ENCODE data around the gene E2F1.

Gene E2F1, protein sequence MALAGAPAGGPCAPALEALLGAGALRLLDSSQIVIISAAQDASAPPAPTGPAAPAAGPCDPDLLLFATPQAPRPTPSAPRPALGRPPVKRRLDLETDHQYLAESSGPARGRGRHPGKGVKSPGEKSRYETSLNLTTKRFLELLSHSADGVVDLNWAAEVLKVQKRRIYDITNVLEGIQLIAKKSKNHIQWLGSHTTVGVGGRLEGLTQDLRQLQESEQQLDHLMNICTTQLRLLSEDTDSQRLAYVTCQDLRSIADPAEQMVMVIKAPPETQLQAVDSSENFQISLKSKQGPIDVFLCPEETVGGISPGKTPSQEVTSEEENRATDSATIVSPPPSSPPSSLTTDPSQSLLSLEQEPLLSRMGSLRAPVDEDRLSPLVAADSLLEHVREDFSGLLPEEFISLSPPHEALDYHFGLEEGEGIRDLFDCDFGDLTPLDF

DNA sequence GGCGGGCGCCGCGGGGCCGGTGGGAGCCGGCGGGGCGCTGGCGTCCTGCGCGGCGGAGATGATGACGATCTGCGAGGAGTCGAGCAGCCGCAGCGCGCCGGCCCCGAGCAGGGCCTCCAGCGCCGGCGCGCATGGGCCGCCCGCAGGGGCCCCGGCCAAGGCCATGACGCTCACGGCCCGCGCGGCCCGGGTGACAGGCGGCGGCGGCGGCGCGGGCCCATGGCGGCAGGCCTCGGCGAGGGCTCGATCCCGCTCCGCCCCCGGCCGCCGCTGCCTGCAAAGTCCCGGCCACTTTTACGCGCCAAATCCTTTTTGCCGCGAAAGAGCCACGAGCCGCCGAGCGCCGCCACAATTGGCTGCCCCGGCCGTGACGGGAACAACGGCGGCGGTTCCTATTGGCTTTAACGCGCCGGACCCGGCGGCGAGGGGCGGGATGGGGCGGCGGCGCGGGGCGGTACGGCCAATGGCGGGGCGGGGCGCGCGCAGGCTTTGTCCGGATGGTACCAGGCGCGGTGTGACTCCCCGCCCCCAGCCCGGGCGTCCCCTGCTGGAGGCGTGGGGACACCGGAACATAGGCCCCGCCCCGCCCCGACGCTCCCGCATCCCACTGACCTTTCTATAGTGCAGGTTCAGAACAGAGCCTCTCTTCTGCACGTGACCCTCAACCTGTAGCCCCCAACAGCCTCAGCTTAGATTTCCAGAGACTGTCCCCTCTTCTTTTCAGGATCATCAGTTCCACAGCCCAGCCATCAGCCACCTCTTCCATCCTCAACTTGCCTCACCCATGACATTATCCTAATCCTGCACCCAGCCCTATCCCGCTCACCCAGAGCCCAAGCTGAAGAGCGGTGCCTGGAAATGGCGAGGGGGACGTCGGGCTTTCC, at the start of gene E2F1:
Gene E2F1, minus strand, starts transcription at position 286 of the 884 bp plus-strand sequence. Its CDS starts 121 bp downstream, at position 165.
- no peak for DNase-seq (ENCODE audit: low read depth)

DNA sequence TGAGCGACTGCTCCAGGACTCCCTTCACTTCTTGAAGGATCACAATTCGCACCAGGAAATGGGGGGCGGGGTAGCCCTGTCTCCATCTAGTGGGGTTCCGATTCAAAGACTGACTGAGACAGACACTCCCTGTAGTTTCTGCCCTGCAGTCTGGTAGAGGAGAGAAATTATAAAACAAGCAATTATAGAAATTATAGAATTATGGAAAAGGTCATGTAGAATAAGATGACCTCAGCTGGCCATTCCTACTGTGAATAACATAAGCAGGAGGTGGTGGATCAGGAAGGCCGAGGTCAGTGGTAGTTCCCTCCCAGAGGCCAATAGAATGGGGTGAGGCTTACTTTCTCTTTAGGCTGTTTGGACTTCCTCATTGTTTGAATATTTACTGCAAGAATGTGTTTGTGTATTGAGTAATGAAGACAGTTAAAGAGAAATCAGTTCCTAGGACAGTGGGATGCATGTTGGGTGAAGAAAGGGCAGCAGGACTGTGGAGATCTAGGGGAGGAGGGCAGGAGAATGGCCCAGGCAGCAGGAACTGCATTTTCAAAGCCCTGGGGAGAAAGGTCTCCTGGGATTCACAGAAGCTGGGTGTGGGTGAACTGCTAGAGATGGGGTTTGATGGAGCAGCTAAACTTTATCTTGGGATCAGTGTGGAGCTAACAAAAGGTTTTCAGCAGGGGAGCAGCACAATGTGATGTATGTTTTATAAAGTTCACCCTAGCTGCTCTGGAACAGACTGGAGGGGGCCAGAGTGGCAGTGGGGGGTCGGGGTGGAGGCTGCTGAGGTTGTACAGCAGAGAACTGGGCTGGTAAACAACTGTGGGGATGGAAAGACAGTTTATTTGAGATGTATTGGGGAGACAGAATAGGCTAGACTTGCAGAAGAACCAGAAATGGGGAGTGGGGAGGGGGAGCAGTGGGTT, 47.7 kb upstream of the E2F1 start:
- DNase-seq (ENCODE audit: low read depth) = peak; percentile 33

DNA sequence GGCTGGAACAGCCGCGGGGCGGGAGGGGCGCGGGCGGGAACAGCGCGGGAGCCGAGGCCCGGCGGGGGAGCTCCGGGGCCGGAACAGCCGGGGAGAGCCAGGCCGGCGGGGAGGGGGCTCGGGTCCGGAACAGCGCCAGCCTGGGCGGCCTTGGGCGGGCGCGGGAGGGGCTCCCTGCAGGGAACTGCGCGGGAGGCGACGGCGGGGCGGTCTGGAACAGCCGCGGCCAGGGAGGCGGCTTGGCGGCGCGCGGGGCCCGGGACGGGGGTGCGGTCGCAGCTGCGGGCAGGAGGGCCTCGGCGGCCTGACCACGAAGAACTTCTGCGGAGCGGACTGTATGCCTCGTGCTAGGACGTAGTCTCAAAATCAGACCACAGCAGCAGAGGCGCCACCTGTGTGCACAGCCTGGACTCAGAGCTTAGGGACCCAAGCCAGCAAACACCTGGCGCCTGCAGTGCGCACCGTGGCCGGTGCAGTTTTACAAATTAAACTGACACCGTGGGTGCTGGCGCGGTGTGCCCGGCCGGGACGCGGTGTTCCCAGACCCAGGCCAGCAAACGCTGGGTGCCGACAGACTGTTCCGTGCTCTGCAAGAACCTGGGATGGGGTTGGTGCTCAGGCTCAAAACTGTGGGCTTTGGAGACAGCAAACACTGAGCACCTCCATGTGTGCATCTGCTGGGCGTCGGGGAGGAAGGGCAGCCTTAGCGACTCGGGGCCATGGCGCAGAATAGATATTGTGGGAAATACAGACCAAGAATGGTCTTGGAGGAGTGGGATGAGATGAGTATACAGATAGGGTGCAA, 46.2 kb upstream of the E2F1 start:
- peak; percentile 24 for DNase-seq (ENCODE audit: low read depth)

DNA sequence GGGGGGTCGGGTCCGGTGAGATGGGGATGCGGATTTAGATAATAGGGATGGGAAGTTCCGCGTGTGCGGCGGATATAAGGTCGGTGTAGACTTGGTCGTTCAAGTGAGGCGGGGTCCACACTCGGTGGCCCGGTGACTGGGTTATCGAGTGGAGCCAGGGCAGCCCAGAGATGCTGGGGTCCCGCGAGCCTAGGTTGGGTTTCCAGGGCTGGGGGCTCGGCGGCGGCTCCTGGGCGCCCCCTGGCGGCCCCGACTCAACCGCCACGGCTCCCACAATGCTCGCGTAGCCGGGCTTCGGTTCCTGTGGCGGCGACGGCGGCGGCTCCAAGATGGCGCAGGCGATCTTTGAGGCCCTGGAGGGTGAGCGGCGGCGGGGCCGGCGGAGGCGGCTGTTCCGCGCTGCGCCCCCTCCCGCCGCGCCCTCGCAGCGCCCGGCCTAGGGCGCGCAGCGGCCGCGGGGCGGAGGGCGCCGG, 45.5 kb upstream of the E2F1 start, which contains the start of gene ZNF341:
Gene ZNF341, plus strand, starts transcription at position 304 of the 473 bp plus-strand sequence. Its CDS starts 26 bp downstream, at position 330.
- peak; percentile 49 for DNase-seq (ENCODE audit: low read depth)

DNA sequence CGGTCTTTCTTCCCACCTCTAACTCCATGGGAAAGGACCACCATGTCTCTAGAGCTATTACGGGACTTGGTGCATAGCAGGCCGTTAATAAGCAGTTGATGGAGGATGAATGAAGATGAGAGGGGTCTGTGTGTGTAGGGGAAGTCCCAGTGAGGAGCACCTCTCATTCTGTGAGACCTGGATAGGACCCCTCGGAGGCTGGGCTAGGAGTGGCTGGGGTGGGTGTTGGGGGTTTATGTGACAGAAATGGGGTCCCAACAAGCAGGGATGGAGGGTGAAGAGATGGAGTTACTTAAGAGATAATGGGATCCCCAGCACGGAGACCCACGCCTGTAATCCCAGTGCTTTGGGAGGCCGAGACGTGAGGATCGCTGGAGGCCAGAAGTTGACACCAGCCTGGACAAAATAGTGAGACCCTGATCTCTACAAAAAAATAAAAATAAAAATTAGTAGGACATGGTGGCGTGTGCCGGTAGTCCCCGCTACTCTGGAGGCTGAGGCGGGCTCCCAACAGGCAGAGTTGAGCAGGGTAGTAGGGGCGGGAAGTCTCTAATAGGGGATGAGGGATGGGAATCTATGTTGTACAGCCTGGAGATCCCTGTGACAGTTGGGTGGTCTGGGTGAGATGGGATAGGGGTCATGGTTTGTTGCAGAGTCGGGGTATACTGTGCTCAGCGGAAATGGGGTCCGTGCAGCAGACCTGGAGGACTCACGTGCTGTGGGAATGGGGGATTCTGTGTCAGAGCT, 44.9 kb upstream of the E2F1 start:
- no peak for DNase-seq (ENCODE audit: low read depth)

DNA sequence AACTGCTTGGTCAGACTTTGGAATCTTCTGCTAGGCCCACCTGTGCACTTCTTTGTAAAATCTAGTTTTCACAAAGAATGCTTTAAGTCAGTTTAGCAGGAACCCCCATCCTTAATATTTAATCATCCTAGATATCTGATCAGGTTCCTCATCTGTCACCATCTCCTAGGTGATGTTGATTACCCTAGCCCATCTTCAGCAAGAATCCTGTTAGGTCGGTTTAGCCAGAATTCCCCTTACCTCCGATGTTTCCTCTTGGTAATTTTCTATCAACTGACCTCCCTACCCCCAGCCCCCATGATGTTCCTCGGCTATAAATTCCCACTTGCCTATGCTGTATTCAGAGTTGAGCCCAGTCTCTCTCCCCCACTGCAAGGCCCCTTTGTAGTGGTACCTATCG, 42.9 kb upstream of the E2F1 start:
- no peak for DNase-seq (ENCODE audit: low read depth)

DNA sequence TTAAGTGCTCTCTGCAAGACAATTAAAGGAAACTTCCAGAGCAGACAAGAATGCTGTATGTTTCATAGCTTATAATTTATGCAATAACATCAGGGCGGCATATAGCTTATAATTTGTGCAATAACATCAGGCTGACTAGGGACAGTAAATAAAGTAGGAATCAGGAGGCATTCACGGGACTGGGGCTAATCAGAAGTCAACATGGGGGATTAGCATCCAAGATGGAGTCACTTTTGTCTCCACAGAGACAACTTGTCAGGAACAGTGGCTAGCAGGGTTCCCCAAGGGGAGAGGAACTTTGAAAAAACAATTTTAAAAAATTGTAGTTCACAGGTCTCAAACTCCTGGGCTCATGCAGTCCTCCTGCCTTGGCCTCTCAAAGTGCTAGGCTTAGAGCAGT, 42.3 kb upstream of the E2F1 start:
- DNase-seq (ENCODE audit: low read depth) = no peak

DNA sequence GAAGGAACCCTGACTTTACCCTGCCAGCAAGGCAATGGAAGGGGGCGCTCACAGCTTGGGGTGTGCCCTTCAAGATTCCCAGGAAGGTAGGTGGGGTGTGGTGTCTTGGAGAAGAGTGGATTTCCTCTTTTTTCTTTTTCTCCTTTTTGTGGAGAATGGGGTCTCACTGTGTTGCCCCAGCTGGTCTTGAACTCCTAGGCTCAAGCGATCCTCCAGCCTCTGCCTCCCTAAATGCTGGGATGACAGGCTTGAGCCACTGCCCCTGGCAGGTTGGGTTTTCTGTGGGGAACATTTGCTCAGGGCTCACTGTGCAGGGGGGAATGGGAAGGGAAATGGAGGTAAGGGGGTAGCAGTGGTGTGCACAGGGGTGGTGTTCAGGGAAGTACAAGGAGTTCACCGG, 41.6 kb upstream of the E2F1 start:
- no peak for DNase-seq (ENCODE audit: low read depth)

DNA sequence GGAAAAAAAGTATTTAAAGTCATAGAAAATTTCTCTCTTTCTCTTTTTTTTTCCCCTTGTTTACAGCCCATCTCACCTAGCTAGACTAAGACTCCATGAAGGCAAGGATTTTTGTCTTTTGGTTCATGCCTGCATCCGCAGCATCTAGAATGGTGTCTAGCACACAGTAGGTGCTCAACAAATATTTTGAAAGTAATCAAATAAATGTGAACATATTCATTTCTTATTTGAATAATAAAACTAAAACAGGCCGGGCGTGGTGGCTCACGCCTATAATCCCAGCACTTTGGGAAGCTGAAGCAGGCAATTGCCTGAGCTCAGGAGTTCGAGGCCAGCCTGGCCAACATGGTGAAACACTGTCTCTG, 40.9 kb upstream of the E2F1 start:
- no peak for DNase-seq (ENCODE audit: low read depth)

DNA sequence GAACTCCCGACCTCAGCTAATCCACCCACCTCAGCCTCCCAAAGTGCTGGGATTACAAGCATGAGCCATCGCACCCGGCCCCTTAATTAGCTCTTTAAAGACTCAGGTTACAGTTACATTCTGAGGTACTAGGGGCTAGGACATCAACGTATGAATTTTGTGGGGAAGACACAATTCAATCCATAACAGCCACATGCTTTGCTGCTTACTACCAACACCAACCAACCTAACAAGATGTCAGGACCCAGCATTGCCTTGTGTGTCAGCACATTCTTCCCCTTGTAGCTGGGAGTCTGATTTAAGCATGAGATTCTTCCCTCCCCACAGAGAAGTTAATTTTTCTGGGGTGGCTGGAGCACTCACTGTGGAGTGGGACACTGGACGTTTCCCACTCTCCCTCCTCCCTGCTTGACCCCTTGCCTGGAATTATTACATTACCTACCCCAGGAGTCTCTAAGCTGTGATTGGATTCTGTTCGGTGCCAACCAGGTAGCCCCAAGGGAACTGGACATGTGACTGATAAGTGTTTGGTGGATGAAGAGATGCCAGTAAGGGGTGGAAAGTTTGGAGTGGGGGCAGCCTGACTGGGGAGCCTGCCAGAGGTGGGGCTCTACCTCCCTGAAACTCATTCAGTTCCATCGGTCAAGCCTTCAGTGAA, 39.6 kb upstream of the E2F1 start:
- no peak for DNase-seq (ENCODE audit: low read depth)

DNA sequence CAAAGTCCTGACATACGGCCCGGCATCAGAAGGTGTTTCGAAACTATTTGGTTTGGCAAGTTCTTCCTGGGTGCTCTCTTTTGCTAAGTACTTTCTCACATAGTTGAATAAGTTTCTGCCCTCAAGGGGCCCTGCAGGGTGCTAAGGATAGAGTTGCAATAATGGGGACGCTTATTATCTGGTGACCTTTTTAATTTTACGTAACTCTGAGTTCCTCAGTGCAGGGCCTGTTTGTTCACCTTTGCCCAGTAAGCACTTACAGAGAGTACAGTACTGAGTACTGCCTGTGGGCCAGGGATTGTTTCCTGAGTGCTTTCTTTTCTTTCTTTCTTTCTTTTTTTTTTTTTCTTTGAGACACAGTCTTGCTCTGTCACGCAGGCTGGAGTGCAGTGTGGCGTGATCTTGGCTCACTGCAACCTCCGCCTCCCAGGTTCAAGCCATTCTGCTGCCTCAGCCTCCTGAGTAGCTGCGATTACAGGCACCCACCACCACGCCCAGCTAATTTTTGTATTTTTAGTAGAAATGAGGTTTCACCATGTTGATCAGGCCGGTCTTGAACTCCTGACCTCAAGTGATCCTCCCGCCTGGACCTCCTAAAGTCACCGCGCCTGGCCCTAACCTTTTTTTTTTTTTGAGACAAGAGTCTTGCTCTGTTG, 38.4 kb upstream of the E2F1 start:
- DNase-seq (ENCODE audit: low read depth) = no peak

DNA sequence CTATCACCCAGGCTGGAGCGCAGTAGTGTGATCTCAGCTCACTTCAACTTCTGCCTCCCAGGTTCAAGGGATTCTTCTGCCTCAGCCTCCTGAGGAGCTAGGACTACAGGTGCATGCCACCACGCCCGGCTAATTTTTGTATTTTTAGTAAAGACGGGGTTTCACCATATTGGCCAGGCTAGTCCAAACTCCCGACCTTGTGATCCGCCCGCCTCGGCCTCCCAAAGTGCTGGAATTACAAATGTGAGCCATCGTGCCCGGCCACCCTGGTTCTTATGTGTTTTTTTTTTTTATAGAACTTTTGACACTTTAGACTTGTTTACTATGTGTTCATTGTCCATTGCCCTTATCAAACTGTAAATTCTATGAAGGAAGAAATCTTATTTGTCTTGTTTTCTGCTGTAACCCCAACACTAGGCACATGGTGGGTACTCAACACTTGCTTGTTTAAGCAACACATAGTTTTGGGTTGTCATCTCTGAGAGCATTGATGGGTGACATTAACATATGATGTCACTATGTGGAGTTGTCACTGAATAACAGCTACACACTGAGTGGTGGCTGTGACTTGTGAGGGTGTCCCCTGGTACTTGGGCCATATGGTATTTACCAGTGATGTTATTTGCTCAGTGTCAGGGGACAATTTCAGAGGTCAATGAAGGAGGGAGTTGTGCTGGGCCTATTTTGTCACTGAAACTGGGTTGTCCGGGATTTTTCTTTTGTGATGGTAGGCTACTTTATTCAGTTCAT, 35.4 kb upstream of the E2F1 start:
- DNase-seq (ENCODE audit: low read depth) = no peak

DNA sequence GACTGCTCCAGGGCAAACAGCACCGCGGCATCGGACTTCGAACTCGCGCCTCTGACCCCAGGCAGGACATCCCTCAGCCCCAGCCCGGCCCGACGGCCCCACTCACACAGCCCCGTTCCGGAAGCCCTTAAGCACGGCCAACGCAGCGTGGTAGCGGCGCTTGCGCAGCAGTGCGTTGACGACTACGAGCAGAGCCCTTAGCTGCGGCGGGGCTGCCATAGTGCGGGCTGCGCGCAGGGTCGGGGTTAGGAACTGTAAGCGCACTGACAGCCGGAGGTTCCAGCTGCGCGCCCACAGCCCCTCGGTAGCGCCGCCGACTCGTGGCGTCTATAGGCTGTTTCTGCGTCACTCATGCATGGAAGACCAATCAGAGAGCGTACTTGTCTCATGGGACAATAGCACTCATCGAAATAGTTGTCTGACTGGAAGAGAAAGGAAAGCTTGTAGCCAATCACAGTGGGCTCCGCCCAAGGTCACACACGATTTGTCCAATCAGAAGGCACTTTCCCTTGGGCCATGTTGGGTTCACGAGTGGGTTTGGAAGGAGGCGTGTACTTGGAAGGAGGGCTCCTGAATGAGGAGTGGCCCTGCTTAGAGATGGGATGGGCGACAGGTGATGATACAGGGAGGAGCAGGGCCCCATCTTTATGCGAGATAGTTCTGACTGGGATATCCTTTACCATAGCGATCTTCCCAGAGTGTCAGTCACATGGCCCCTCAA, 34.0 kb upstream of the E2F1 start, which contains the start of gene PXMP4:
Gene PXMP4, minus strand, starts transcription at position 322 of the 721 bp plus-strand sequence. Its CDS starts 103 bp downstream, at position 219.
- peak; percentile 87 for DNase-seq (ENCODE audit: low read depth)

DNA sequence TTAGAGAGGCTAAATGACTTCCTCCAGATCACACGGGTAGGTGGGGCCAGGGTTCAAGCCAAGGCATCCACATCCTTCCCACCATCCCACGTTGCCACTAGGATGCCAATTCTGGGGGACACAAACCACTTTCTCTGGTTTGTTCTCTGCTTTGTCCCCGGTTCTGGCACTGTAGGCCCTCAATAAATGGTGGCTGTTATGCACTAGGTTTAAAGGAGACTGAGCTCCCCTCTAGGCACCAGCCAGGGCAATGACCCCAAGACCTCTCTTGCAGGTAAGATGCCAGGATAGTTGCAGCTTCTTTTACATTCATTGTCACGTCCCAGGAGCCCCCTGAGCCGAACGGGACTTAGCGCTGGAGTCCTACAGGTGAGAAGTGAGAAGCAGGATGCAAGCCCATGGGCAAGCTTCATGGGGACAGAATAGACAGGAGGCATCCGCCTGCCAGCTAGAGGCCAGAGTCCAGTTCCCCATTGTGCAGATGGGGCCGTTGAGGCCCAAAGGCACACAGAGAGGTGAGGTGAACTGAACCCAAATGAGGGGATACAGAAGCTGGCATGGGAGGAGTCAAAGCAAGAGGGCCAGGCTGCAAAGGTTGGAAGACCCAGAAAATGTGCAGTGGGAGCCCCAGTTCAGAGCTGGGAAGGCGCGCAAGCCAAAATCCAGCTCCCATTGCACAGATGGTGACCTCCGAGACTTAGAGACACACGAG, 33.2 kb upstream of the E2F1 start:
- no peak for DNase-seq (ENCODE audit: low read depth)

DNA sequence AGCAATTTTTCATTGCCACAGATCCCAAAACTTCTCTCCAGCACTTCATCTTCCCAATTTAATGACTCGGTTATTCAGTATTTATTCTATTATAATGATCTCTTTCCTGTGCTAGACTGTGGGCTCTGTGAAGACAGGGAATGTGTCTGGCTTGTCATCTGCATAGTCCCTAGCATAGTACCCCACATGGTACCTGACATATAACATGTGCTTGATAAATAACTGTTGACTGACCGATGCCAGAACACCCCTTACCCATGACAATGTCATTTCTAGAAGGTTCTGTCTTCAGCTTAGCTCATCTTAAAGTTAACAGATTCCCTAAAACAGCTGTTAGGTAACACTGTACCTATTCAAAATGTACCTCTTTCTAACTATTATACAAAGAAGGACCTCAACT, 30.3 kb upstream of the E2F1 start:
- no peak for DNase-seq (ENCODE audit: low read depth)

DNA sequence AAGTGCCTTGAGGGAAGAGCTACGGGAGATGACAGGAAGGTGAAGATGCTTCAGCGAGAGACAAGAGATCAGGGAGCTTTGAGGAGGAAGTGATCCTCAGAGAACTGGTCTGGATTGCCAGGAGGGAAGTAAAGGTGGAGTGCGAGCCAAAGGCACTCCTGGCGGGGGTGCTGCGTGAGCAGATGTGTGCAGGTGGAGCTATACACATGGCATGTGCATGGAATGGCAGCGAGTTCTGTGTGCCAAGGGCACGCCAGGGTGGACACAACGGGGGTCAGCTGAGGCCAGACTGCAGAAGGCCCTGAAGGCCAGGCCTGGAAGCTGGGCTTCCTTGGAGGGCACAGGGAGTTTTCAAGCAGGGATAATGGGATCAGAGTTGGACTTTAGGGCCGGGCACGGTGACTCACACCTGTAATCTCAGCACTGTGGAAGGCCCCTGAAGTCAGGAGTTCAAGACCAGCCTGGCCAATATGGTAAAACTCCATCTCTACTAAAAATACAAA, 27.7 kb upstream of the E2F1 start:
- DNase-seq (ENCODE audit: low read depth) = no peak

DNA sequence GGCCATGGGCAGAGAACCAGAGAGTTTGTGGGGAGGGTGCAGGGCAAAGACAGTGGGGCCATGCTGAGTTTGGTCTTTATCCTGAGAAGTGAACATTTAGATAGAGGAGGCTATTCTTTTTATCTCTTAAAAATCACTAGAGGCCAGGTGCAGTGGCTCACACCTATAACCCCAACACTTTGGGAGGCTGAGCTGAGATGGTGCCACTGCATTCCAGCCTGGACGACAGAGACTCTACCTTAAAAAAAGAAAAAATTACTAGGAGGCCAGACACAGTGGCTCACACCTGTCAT, 25.2 kb upstream of the E2F1 start:
- no peak for DNase-seq (ENCODE audit: low read depth)

Measured in HS-27A (cell line).